Activated CD8-positive, alpha-beta memory T cell treated with anti-CD3 and anti-CD28 coated beads for 4 hours (primary cell): Measurements from ENCODE around the gene EAPP.
"Not testable (repeated sequence)": the region's sequence is repeated elsewhere in the genome, so short reads cannot be mapped to it uniquely, and the experiment has no call there.

Source experiments
- DNase-seq, 2 donors: peaks; one replicate each; pipeline ENCODE4 v3.0.0-alpha.2; 2020; ENCODE audit warnings: low read depth in 2 of 2

The EAPP gene

GRCh38 chr14:34482463-34482862, 57.0 kb downstream of the EAPP start:
- no peak for DNase-seq

GRCh38 chr14:34479694-34480093, 59.8 kb downstream of the EAPP start:
- DNase-seq: no peak

- no peak for DNase-seq
These were observed 61.2 kb downstream of the EAPP start for GRCh38 chr14:34478261-34478660.

- not testable (repeated sequence) for DNase-seq
These were observed 63.5 kb downstream of the EAPP start for GRCh38 chr14:34476036-34476435.

GRCh38 chr14:34475163-34475562, 64.3 kb downstream of the EAPP start:
- no peak for DNase-seq

GRCh38 chr14:34474187-34474679, 65.3 kb downstream of the EAPP start:
- DNase-seq: no peak

GRCh38 chr14:34472706-34473279, 66.7 kb downstream of the EAPP start:
- no peak for DNase-seq

GRCh38 chr14:34470319-34470718, 69.2 kb downstream of the EAPP start:
- no peak for DNase-seq

- no peak for DNase-seq
These were observed 72.8 kb downstream of the EAPP start for GRCh38 chr14:34466691-34467090.
